ENCODE data around the gene RSPH10B2. TPM values are rescaled to one million over a fixed set of nuclear protein-coding genes. Genes with fewer than 3 reads are reported as not detected.
A peak's percentile ranks its signal among the peaks of the same experiment; 100 is the strongest.
"Not testable (repeated sequence)": the region's sequence is repeated elsewhere in the genome, so short reads cannot be mapped to it uniquely, and the experiment has no call there.

RSPH10B2 gene
- total RNA-seq, 8 experiments from 2014 or later, result 0.46 to 5.1 (median 0.79) TPM

GRCh38 chr7:6728893-6729491 lies 24.9 kb upstream of the RSPH10B2 start:
- Histone ChIP-seq H3K4me3 (peak overlapping the region; percentile 70 to 98 (median 87)), H3K27ac (peak overlapping the region; percentile 74 to 86)
- H3K4me1 ChIP-seq (replicated peaks in 1 of 2); ATAC-seq (replicated peaks in 6 of 8); in situ Hi-C loops (cut with MboI; ENCODE audit: low pct_unique_long_range_greater_than_20kb in 2 of 9, low sequenced_read_pairs in 9 of 9, unreplicated experiment in 9 of 9): not testable (repeated sequence)
- WGBS, 10 experiments, result 0 to 88% (median 76%) methylated on average over 1 to 20 of the region's 29 CpGs; no CpG with 5 or more reads in 4 of the 10 experiments

GRCh38 chr7:6729492-6730342 lies 24.2 kb upstream of the RSPH10B2 start:
- ATAC-seq (replicated peaks in 6 of 8), result peak; percentile 96 to 99 (median 98)
- Histone ChIP-seq H3K4me3 (peak overlapping the region; percentile 70 to 98 (median 87)), H3K4me1 (replicated peaks in 1 of 2) (peaks cover 4 to 7% of the 10 kb centered on the region in 2 donors), H3K27ac (peak overlapping the region; percentile 74 to 86)
- 0% methylated on average over 2 of the region's 66 CpGs; no CpG with 5 or more reads in 9 of the 10 experiments for WGBS, 10 experiments
- in situ Hi-C loops (cut with MboI; ENCODE audit: low pct_unique_long_range_greater_than_20kb in 2 of 9, low sequenced_read_pairs in 9 of 9, unreplicated experiment in 9 of 9), result no loop called here

GRCh38 chr7:6730343-6730633 lies 23.6 kb upstream of the RSPH10B2 start:
- peak in 1 of 8 experiments; percentile 37 for ATAC-seq (replicated peaks in 6 of 8)
- in situ Hi-C loops (cut with MboI; ENCODE audit: low pct_unique_long_range_greater_than_20kb in 2 of 9, low sequenced_read_pairs in 9 of 9, unreplicated experiment in 9 of 9), result no loop called here
- Histone ChIP-seq H3K27ac (peak overlapping the region; percentile 74 to 86), H3K4me1 (replicated peaks in 1 of 2) (peaks cover 4 to 7% of the 10 kb centered on the region in 2 donors), H3K4me3 (peak overlapping the region; percentile 70 to 98 (median 87))
- WGBS, 10 experiments, result no CpG with 5 or more reads among the region's 18 CpGs

- no CpG with 5 or more reads among the region's 11 CpGs for WGBS, 10 experiments
- H3K4me3 ChIP-seq; ATAC-seq (replicated peaks in 6 of 8); in situ Hi-C loops (cut with MboI; ENCODE audit: low pct_unique_long_range_greater_than_20kb in 2 of 9, low sequenced_read_pairs in 9 of 9, unreplicated experiment in 9 of 9); H3K27ac ChIP-seq; H3K4me1 ChIP-seq (replicated peaks in 1 of 2): not testable (repeated sequence)
Observed at GRCh38 chr7:6738415-6738814, 15.5 kb upstream of the RSPH10B2 start.

- ATAC-seq (replicated peaks in 6 of 8); in situ Hi-C loops (cut with MboI; ENCODE audit: low pct_unique_long_range_greater_than_20kb in 2 of 9, low sequenced_read_pairs in 9 of 9, unreplicated experiment in 9 of 9); H3K4me3 ChIP-seq; H3K27ac ChIP-seq; H3K4me1 ChIP-seq (replicated peaks in 1 of 2): not testable (repeated sequence)
- 100% methylated on average over 1 of the region's 12 CpGs; no CpG with 5 or more reads in 7 of the 10 experiments for WGBS, 10 experiments
Observed at GRCh38 chr7:6744410-6745100, 9.3 kb upstream of the RSPH10B2 start.

GRCh38 chr7:6749335-6749734 lies 4.6 kb upstream of the RSPH10B2 start:
- ATAC-seq (replicated peaks in 6 of 8); H3K4me3 ChIP-seq; H3K4me1 ChIP-seq (replicated peaks in 1 of 2); H3K27ac ChIP-seq; in situ Hi-C loops (cut with MboI; ENCODE audit: low pct_unique_long_range_greater_than_20kb in 2 of 9, low sequenced_read_pairs in 9 of 9, unreplicated experiment in 9 of 9): not testable (repeated sequence)
- WGBS, 10 experiments, result no CpG with 5 or more reads among the region's 12 CpGs

- in situ Hi-C loops (cut with MboI; ENCODE audit: low pct_unique_long_range_greater_than_20kb in 2 of 9, low sequenced_read_pairs in 9 of 9, unreplicated experiment in 9 of 9); ATAC-seq (replicated peaks in 6 of 8); H3K27ac ChIP-seq; H3K4me3 ChIP-seq; H3K4me1 ChIP-seq (replicated peaks in 1 of 2): not testable (repeated sequence)
- no CpG with 5 or more reads among the region's 6 CpGs for WGBS, 10 experiments
Observed at GRCh38 chr7:6750173-6750572, 3.7 kb upstream of the RSPH10B2 start.

- H3K4me1 ChIP-seq (replicated peaks in 1 of 2); H3K27ac ChIP-seq; in situ Hi-C loops (cut with MboI; ENCODE audit: low pct_unique_long_range_greater_than_20kb in 2 of 9, low sequenced_read_pairs in 9 of 9, unreplicated experiment in 9 of 9); H3K4me3 ChIP-seq: not testable (repeated sequence)
- no CpG with 5 or more reads among the region's 12 CpGs for WGBS, 10 experiments
- ATAC-seq (replicated peaks in 6 of 8), result peak in 5 of 8 experiments; percentile 30 to 97 (median 84)
Observed at GRCh38 chr7:6761186-6761585, 7.3 kb downstream of the RSPH10B2 start.

GRCh38 chr7:6781581-6781980 lies 27.7 kb downstream of the RSPH10B2 start:
- H3K27ac ChIP-seq; ATAC-seq (replicated peaks in 6 of 8); in situ Hi-C loops (cut with MboI; ENCODE audit: low pct_unique_long_range_greater_than_20kb in 2 of 9, low sequenced_read_pairs in 9 of 9, unreplicated experiment in 9 of 9); H3K4me3 ChIP-seq; H3K4me1 ChIP-seq (replicated peaks in 1 of 2): not testable (repeated sequence)
- 17% methylated on average over 1 of the region's 6 CpGs; no CpG with 5 or more reads in 9 of the 10 experiments for WGBS, 10 experiments

- in situ Hi-C loops (cut with MboI; ENCODE audit: low pct_unique_long_range_greater_than_20kb in 2 of 9, low sequenced_read_pairs in 9 of 9, unreplicated experiment in 9 of 9); ATAC-seq (replicated peaks in 6 of 8); H3K27ac ChIP-seq; H3K4me1 ChIP-seq (replicated peaks in 1 of 2); H3K4me3 ChIP-seq: not testable (repeated sequence)
- WGBS, 10 experiments, result no CpG with 5 or more reads among the region's 13 CpGs
Observed at GRCh38 chr7:6789353-6789752, 35.5 kb downstream of the RSPH10B2 start.

- H3K27ac ChIP-seq; in situ Hi-C loops (cut with MboI; ENCODE audit: low pct_unique_long_range_greater_than_20kb in 2 of 9, low sequenced_read_pairs in 9 of 9, unreplicated experiment in 9 of 9); H3K4me3 ChIP-seq; H3K4me1 ChIP-seq (replicated peaks in 1 of 2): not testable (repeated sequence)
- no CpG with 5 or more reads among the region's 15 CpGs for WGBS, 10 experiments
- ATAC-seq (replicated peaks in 6 of 8), result peak in 2 of 8 experiments; percentile 91 to 98
Observed at GRCh38 chr7:6792113-6792872, 38.4 kb downstream of the RSPH10B2 start.

- ATAC-seq (replicated peaks in 6 of 8); H3K4me3 ChIP-seq; in situ Hi-C loops (cut with MboI; ENCODE audit: low pct_unique_long_range_greater_than_20kb in 2 of 9, low sequenced_read_pairs in 9 of 9, unreplicated experiment in 9 of 9); H3K27ac ChIP-seq; H3K4me1 ChIP-seq (replicated peaks in 1 of 2): not testable (repeated sequence)
- WGBS, 10 experiments, result no CpG with 5 or more reads among the region's 11 CpGs
Observed at GRCh38 chr7:6794276-6794675, 40.4 kb downstream of the RSPH10B2 start.

- H3K27ac ChIP-seq; H3K4me1 ChIP-seq (replicated peaks in 1 of 2); H3K4me3 ChIP-seq; in situ Hi-C loops (cut with MboI; ENCODE audit: low pct_unique_long_range_greater_than_20kb in 2 of 9, low sequenced_read_pairs in 9 of 9, unreplicated experiment in 9 of 9): not testable (repeated sequence)
- peak in 1 of 8 experiments; percentile 20 for ATAC-seq (replicated peaks in 6 of 8)
- WGBS, 10 experiments, result no CpG with 5 or more reads among the region's 5 CpGs
Observed at GRCh38 chr7:6797218-6797617, 43.3 kb downstream of the RSPH10B2 start.
